Neuron (in vitro differentiated cells): Measurements from ENCODE around the gene TSPAN10.

Experiments
- H2AFZ ChIP-seq: one replicate; pipeline ENCODE4 v1.6.1; 2013; ENCODE audit warnings: low read depth, mild to moderate bottlenecking, inconsistent platforms, low read length, moderate library complexity
- H3K27me3 ChIP-seq: one replicate; pipeline ENCODE4 v1.6.1; 2013; ENCODE audit warnings: low read length; ENCODE audit not compliant: insufficient read depth
- H3K36me3 ChIP-seq: one replicate; pipeline ENCODE4 v1.6.1; 2013; ENCODE audit warnings: low read length; ENCODE audit not compliant: insufficient read depth
- H3K4me1 ChIP-seq: one replicate; pipeline ENCODE4 v1.6.1; 2013; ENCODE audit warnings: low read length; ENCODE audit not compliant: insufficient read depth
- H3K4me3 ChIP-seq: 2 replicates; pipeline ENCODE4 v1.5.1; 2013; ENCODE audit warnings: mild to moderate bottlenecking, low read length, moderate library complexity
- H3K9me3 ChIP-seq: one replicate; pipeline ENCODE4 v1.6.1; 2013; ENCODE audit warnings: low read length

Gene TSPAN10

GRCh38 chr17:81636505-81637288, at the start of gene TSPAN10, which contains the start of gene NPLOC4:
Gene TSPAN10, plus strand, starts transcription at chr17:81637196. Its CDS starts 5,217 bp downstream, at chr17:81642413.
Gene NPLOC4, minus strand, starts transcription at chr17:81637112. Its CDS starts 182 bp downstream, at chr17:81636930.
- Histone ChIP-seq H3K36me3 (peaks cover 3% of the 10 kb centered on the region), H3K4me1 (peaks cover 10% of the 10 kb centered on the region), H3K27me3 (no peaks in the 10 kb centered on the region), H3K9me3 (no peaks in the 10 kb centered on the region), H3K4me3 (peak within 1 kb of the TSS; percentile 65), H2AFZ (peak within 1 kb of the TSS; percentile 7)

- Histone ChIP-seq H3K9me3 (no peaks in the 10 kb centered on the region), H3K4me1 (no peaks in the 10 kb centered on the region), H3K4me3 (no peak overlapping the region), H3K36me3 (peaks cover 72% of the 10 kb centered on the region), H3K27me3 (no peaks in the 10 kb centered on the region), H2AFZ (no peak overlapping the region)
These were observed 47.4 kb upstream of the TSPAN10 start for GRCh38 chr17:81589612-81590011.

DNA sequence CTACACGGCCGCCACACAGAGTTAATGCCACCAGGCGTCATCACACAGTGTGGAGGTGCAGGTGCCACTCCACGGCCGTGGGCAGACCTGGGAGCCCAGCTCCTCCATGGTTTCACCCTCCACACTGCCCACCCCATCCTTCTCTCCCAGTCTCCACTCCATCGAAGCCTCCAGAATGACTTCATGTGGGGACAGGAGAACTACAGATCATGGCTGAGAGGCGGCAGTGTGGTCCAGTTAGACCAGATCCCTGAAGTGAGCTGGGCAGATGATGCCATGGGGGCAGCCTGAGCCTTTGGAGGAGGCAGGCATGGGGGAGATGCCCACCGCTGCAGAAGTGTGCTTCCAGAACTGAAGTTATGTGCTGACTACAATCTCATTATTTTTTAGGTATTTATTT, 46.9 kb upstream of the TSPAN10 start:
- Histone ChIP-seq H3K4me3 (no peak overlapping the region), H3K36me3 (peaks cover 72% of the 10 kb centered on the region), H3K27me3 (no peaks in the 10 kb centered on the region), H3K9me3 (no peaks in the 10 kb centered on the region), H2AFZ (no peak overlapping the region), H3K4me1 (no peaks in the 10 kb centered on the region)

- no peak overlapping the region for H2AFZ ChIP-seq
- no peaks in the 10 kb centered on the region for H3K27me3 ChIP-seq
- no peak overlapping the region for H3K4me3 ChIP-seq
- H3K4me1 ChIP-seq: no peaks in the 10 kb centered on the region
- no peaks in the 10 kb centered on the region for H3K9me3 ChIP-seq
- peaks cover 66% of the 10 kb centered on the region for H3K36me3 ChIP-seq
These were observed 45.0 kb upstream of the TSPAN10 start for GRCh38 chr17:81591971-81592370.

GRCh38 chr17:81593105-81593871, 43.7 kb upstream of the TSPAN10 start:
- Histone ChIP-seq H3K36me3 (peaks cover 66% of the 10 kb centered on the region), H3K27me3 (no peaks in the 10 kb centered on the region), H3K4me1 (no peaks in the 10 kb centered on the region), H3K9me3 (no peaks in the 10 kb centered on the region), H3K4me3 (no peak overlapping the region), H2AFZ (no peak overlapping the region)

DNA sequence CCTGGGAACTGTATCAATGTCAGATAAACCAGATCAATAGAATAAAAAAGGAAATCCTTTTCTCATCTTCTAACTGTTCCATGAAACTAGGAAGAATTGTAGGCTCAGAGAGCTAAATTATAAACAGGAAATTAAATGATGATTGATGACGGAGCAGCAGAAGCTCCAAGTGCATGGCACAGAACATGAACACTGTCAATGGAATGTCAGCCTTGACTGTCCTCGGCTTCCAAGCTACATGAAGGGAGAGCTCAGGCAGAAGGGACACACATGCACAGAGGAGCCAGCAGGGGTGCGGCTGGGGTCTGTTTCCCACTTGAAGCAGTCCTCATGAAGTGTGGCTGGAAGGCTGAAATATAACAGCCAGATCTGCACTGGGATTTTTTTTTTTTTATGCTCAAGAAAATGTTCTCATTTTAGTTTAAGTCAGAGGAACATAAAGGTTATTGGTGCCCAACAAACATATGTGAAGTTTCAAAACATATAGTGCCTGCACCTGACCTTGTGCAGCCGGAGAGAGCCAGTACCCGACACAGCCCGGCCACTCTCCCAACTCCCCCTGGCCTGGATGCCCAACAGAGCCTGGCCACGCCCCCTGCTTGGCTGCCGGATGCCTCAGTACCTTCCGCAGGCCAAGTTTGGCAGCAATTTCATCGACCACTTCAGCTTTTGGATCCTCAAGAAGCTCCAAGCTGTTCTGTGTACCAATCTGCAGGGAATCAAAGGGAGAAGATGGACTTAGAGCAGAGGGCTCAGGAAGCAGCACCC, 37.1 kb upstream of the TSPAN10 start:
- Histone ChIP-seq H3K36me3 (peaks cover 60% of the 10 kb centered on the region), H3K9me3 (no peaks in the 10 kb centered on the region), H3K4me1 (no peaks in the 10 kb centered on the region), H2AFZ (no peak overlapping the region), H3K4me3 (no peak overlapping the region), H3K27me3 (no peaks in the 10 kb centered on the region)

DNA sequence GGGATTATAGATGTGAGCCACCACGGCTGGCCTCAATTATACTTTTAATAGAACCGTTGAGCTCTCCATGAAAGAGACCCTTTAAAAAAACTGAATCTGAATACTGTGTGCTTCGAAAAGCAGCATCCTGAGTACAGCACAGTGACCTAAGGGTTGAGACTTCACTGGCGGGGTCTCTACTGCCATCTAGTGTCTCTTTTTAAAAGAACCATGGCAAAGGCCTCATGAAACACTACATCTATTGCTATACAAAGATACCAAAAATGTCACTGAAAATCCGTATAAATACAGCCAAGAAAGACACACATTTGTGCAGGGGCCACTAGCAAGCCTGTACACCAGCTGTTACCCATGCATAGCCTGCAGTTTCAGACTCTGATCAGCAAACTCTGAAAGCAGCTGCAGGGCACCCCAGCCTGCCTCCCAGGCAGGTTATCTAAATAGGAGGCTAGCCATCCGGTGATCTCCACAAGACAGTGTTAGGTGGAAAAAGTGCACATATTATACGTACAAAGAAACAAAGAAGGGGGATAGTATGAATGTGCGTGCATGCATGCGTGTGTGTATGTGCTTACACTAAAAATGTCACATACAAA, 35.4 kb upstream of the TSPAN10 start:
- H3K4me3 ChIP-seq: no peak overlapping the region
- no peak overlapping the region for H2AFZ ChIP-seq
- H3K4me1 ChIP-seq: no peaks in the 10 kb centered on the region
- H3K27me3 ChIP-seq: no peaks in the 10 kb centered on the region
- no peaks in the 10 kb centered on the region for H3K9me3 ChIP-seq
- peaks cover 56% of the 10 kb centered on the region for H3K36me3 ChIP-seq

DNA sequence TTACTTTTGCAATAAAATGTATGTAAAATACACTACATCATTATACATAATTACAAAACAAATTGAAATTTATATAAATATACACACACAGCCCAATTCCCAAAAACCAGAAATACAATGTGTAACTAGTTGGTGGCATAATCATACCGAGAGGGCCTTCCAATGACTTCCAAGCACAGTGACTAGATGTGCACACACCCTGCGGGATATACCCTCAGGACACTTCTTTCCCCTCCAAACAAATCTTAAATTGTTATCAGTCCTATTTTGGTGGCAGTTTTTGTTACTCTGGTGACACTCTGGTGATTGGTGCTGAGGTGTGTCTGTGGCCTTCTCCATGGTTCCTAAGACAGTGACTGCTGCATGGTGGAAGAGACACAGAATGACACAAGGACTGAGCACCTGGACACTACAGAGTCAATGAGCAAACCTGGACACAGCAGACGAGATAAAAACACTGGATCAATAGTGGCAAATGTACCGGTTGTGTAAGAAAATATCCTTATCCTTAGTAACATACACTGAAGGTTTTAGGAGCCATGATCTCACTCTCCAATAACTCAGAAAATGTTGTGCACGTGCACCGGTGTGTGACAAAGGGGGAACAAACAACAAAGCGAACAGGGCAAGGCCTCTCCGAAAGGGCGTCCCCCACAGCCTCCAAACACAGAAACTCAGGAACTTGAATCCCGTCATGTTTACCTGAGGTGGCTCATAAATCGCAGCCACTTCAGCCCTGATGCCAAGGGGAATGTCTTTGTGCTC, 33.0 kb upstream of the TSPAN10 start:
- Histone ChIP-seq H2AFZ (no peak overlapping the region), H3K4me1 (no peaks in the 10 kb centered on the region), H3K36me3 (peaks cover 65% of the 10 kb centered on the region), H3K27me3 (no peaks in the 10 kb centered on the region), H3K9me3 (no peaks in the 10 kb centered on the region), H3K4me3 (no peak overlapping the region)

DNA sequence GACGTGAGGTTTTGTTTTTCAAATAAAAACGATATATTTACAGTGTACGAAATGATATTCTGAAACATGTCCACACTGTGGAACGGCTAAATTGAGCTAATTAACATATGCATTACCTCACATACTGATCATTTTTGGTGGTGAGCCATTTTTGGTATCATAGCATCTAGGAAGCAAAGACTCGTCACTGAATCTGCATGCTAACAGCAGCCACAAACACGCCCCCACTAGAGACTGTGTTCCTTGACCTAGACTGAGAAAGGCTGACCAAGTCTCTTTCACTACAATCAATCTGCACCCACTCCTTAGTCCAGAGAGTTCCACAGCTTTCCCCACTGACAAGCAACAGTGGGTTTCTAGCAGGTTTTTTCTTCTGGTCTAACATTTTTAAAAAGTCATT, 29.6 kb upstream of the TSPAN10 start:
- no peak overlapping the region for H2AFZ ChIP-seq
- H3K36me3 ChIP-seq: peaks cover 51% of the 10 kb centered on the region
- no peak overlapping the region for H3K4me3 ChIP-seq
- no peaks in the 10 kb centered on the region for H3K4me1 ChIP-seq
- no peaks in the 10 kb centered on the region for H3K27me3 ChIP-seq
- no peaks in the 10 kb centered on the region for H3K9me3 ChIP-seq

GRCh38 chr17:81608082-81608481, 28.9 kb upstream of the TSPAN10 start:
- no peak overlapping the region for H3K4me3 ChIP-seq
- H3K36me3 ChIP-seq: peaks cover 55% of the 10 kb centered on the region
- H3K27me3 ChIP-seq: no peaks in the 10 kb centered on the region
- H3K9me3 ChIP-seq: no peaks in the 10 kb centered on the region
- no peak overlapping the region for H2AFZ ChIP-seq
- no peaks in the 10 kb centered on the region for H3K4me1 ChIP-seq

DNA sequence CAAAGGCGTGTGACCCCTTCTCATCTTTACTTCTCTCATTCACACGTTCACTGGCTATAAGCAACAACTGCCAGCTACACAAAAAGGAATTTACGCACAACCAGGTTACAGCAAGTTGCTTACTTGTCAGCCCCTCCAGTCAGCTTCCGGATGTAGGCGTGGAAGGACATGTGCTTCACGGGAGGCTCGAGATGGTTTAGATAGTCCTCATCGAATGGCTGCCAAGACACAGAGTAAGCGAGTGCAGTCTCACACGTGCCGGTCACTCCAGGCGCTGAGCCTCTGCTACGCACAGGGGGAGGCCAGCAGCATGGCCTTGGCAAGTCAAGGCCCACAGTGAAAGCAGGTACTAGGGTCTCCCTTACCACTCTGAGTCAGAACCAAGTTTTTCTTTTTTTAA, 28.4 kb upstream of the TSPAN10 start:
- Histone ChIP-seq H3K36me3 (peaks cover 58% of the 10 kb centered on the region), H3K4me1 (no peaks in the 10 kb centered on the region), H3K27me3 (no peaks in the 10 kb centered on the region), H3K4me3 (no peak overlapping the region), H3K9me3 (no peaks in the 10 kb centered on the region), H2AFZ (no peak overlapping the region)
